Smooth muscle cell of the brain vasculature (primary cell): ENCODE results near the gene TMA7.
"Not testable (repeated sequence)": the region's sequence is repeated elsewhere in the genome, so short reads cannot be mapped to it uniquely, and the experiment has no call there.

ENCODE experiments used
- DNase-seq: peaks from one replicate; pipeline ENCODE4 v3.0.0-alpha.2; 2012; ENCODE audit warnings: low read depth, low spot score

TMA7 gene

DNA sequence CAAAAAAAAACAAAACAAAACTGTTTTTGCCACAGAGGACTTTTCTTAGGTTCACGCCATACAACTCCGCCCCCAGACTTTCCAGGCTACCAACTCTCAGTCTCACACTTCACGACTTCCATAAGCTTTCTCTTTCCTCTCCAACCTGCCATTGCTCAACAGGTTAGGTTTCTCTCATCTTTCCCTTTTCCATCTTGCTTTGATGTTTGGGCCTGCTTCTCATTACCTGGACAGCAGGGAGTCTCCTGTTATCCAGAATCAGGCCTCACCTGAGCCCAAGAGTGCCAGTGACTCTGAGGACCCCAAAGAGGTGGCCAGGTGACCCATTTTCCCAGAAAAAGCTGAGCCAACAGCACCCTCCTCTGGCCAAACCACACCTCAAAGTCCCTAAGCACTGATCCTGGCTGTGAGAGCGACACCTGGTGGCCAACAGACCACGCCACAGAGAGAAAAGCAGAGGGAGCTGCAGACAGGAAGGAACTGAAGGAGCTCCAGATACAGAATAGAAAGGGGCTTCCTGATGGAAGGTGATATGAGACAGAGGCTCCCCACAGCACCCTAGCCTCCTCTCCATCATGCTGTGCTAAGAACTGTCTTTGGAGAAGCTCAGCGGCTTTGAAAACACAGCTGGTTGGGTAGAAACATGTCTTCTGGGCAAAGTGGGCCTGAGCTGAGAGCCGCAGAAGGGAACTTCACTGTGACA is 4.1 kb upstream of the TMA7 start:
- peak; percentile 69 for DNase-seq

- no peak for DNase-seq
These were observed 3.6 kb upstream of the TMA7 start for GRCh38 chr3:48436477-48436787.

- DNase-seq, result no peak
These were observed 3.2 kb upstream of the TMA7 start for GRCh38 chr3:48436855-48437254.

- no peak for DNase-seq
These were observed 2.2 kb upstream of the TMA7 start for GRCh38 chr3:48437812-48438211.

DNA sequence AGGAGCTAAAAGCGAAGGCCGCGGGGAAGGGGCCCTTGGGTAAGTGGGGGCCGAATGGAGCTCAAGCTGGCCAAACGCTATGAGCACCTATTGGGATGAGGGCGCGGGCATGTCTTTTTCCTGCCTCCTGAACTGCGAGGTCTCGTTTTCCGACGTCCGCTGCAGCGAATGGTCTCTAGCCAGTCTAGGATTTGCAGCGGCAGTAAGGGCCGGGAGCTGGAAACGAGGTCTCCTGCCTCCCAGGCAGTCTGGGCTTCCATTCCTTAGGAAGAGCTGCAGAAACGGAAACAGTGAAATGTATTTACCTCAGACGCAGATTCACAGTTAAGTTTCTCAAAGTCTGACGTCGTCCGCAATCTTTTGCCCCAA is 517 bp downstream of the TMA7 start:
- DNase-seq, result no peak

DNA sequence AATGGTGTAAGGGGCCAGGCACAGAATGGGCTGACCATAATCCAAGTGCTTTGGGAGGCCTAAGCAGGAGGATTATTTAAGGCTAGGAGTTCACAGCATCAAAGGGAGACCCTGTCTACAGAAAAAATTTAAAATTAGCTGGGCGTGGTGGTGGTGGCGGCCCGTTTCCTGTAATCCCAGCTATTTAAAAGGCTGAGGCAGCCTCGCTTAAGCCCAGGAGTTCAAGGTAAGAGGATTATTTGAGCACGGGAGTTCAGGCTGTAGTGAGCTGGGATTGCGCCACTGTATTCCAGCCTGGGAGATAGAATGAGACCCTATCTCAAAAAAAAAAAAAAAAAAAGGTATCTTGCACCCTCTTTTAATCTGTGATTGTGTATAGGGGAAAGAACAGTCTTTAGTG is 1.9 kb downstream of the TMA7 start:
- no peak for DNase-seq

- no peak for DNase-seq
These were observed 5.3 kb downstream of the TMA7 start for GRCh38 chr3:48445277-48445882.

DNA sequence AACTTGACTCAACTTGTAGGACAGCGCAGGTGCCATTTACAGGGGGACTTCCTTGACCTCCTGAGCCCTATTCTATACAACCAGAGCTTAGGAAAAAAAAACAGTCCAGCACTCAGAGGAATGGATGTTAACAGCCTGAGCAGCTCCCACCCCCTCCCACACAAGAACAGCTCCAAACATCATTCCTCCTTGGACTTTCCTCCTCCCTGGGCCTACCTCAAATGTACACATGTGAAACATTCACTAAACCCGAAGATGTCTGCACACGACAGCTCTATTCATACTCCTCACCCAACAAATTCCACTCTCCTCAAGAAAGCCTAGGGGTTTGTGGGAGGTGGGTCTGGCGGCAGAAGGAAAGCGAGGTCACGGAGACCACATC is 6.0 kb downstream of the TMA7 start:
- no peak for DNase-seq

- DNase-seq, result peak; percentile 56
These were observed 6.6 kb downstream of the TMA7 start, which contains the start of gene ATRIP for GRCh38 chr3:48446425-48447193. Gene ATRIP (plus strand): TSS chr3:48446737. CDS start chr3:48446846, 109 bp downstream.

DNA sequence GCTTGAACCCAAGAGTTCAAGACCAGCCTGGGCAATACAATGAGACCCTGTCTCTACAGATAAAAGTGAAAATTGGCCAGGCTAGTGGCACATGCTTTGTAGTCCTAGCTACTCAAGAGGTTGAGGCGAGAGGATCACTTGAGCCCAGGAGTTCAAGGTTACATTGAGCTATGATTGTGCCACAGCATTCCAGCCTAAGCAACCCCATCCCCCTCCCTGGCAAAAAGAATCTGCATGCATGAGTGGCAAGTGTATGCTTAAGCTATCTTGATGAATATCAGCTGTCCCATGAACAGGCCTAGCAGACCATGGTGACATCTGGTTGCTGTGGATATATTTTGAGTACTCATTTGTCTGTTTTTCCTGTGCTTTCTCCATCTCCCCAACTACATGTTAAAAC is 11.2 kb downstream of the TMA7 start:
- no peak for DNase-seq

DNA sequence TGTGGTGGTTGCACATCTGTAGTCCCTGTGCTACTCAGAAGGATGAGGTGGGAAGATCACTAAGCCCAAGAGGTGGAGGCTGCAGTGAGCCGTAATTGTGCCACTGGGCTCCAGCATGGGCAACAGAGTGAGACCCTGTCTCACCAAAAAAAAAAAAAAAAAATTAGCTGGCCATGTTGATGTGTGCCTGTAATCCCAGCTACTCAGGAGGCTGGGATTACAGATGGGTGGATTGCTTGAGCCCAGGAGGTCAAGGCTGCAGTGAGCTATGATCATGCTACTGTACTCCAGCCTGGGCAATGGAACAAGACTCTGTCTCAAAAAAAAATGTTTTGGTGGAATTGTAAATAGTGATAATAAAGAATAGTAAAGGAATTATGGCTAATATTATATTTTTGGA is 16.4 kb downstream of the TMA7 start:
- DNase-seq, result no peak

DNA sequence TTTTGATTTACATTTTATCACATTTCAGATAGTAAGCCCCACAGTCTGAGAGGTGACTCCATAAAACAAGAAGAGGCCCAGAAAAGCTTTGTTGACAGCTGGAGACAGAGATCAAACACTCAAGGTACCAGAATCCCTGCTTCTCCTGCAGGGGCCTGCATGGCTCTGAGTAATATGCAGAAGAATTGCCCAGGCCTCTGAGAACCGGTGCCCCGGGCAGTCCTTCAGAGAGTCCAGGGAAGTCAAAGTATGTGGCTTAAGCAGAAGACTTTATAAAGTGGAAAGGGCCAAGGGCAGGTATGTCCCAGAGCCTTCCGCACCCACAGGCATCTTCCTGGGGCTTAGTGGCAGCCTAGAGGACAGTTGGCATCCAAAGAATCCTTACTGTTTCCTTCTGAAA is 19.3 kb downstream of the TMA7 start:
- no peak for DNase-seq

DNA sequence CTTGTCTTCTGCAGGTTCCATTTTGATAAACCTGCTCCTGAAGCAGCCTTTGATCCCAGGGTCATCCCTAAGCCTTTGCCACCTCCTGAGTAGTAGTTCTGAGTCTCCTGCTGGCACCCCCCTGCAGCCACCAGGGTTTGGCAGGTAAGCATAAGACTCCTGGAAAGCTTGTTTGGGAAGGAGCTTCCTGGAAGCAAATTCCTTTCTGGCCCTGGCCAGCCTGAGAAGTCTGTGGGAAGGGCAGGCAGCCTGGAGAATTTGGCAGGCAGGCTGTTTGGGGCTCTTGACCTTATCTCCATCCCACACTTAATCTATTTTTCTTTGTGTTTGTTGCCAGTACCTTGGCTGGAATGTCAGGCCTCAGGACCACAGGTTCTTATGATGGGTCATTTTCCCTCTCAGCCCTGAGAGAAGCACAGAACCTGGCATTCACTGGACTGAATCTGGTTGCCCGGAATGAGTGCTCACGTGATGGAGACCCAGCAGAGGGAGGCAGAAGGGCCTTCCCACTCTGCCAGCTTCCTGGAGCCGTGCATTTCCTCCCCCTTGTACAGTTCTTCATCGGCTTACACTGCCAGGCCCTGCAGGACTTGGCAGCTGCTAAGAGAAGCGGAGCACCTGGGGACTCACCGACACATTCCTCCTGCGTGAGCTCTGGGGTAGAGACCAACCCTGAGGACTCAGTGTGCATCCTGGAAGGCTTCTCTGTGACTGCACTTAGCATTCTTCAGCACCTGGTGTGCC is 19.9 kb downstream of the TMA7 start:
- DNase-seq, result no peak

DNA sequence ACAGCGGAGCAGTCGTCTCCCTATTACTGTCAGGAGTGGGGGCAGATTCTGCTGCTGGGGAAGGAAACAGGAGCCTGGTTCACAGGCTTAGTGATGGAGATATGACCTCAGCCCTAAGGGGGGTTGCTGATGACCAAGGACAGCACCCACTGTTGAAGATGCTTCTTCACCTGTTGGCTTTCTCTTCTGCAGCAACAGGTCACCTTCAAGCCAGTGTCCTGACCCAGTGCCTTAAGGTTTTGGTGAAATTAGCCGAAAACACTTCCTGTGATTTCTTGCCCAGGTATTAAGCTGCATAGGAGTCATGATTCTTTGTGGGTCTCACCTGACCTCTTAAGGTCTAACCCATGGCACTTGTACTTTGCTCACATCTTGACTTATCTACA is 20.5 kb downstream of the TMA7 start:
- no peak for DNase-seq

- DNase-seq, result not testable (repeated sequence)
These were observed 21.7 kb downstream of the TMA7 start for GRCh38 chr3:48461767-48462166.

DNA sequence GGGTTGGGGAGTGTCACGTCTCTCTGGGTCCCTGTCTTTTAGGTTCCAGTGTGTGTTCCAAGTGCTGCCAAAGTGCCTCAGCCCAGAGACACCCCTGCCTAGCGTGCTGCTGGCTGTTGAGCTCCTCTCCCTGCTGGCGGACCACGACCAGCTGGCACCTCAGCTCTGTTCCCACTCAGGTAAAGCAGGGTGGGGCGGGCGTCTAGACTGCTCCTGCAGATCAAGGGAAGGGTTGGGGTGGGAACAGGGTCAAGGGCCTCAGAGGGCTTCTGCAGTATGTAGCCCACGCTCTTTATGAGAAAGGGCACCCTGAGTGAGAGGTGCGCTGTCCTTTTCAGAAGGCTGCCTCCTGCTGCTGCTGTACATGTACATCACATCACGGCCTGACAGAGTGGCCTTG is 23.6 kb downstream of the TMA7 start:
- DNase-seq, result no peak

DNA sequence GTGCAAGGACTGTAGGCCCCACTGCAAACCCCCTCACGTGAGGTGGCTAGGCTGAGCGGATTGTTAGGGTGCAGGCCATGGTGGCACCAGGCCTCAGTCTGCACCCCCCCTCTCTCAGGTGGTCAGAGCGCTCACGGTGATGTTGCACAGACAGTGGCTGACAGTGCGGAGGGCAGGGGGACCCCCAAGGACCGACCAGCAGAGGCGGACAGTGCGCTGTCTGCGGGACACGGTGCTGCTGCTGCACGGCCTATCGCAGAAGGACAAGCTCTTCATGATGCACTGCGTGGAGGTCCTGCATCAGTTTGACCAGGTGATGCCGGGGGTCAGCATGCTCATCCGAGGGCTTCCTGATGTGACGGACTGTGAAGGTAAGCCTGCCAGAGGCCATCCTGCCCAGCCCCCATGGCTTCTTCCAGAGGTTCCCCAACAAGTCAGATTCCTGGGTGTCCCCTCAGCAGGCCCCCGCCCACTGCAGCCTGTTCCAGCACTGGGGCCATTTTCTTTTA is 24.7 kb downstream of the TMA7 start:
- DNase-seq, result no peak

- DNase-seq, result no peak
These were observed 25.1 kb downstream of the TMA7 start for GRCh38 chr3:48465237-48465530.

- peak; percentile 98 for DNase-seq
These were observed 25.7 kb downstream of the TMA7 start for GRCh38 chr3:48465531-48466378.

GRCh38 chr3:48466386-48467109 is 26.5 kb downstream of the TMA7 start:
- no peak for DNase-seq

- DNase-seq, result no peak
These were observed 27.0 kb downstream of the TMA7 start for GRCh38 chr3:48467110-48467454.
